Measurements from ENCODE around the gene DEFB129. TPM values are rescaled to one million over a fixed set of nuclear protein-coding genes. Genes with fewer than 3 reads are reported as not detected.
"Not testable (repeated sequence)": the region's sequence is repeated elsewhere in the genome, so short reads cannot be mapped to it uniquely, and the experiment has no call there.

Gene DEFB129, protein sequence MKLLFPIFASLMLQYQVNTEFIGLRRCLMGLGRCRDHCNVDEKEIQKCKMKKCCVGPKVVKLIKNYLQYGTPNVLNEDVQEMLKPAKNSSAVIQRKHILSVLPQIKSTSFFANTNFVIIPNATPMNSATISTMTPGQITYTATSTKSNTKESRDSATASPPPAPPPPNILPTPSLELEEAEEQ
- total RNA-seq = not detected

DNA sequence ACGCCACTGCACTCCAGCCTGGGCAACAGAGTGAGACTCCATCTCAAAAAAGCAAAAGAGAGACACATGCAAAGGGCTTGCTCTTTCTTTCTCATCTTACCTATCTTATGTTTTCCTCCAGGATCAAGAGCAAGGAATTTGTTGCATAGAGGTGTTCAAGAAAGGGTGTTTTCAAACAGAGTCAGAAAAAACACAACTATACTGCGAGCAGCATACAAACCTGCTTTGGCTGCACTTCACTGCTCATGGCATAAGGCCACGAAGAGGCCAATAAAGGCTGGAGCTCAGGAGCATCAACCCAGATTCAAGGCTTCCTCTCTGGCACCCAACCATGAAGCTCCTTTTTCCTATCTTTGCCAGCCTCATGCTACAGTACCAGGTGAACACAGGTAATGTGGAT is at the start of gene DEFB129:
TSS of gene DEFB129 (plus strand) at position 301 of the 400 bp plus-strand sequence. CDS start at position 332, 31 bp downstream.
- POLR2A ChIA-PET = no interaction called here
- CTCF ChIA-PET = no interaction called here

DNA sequence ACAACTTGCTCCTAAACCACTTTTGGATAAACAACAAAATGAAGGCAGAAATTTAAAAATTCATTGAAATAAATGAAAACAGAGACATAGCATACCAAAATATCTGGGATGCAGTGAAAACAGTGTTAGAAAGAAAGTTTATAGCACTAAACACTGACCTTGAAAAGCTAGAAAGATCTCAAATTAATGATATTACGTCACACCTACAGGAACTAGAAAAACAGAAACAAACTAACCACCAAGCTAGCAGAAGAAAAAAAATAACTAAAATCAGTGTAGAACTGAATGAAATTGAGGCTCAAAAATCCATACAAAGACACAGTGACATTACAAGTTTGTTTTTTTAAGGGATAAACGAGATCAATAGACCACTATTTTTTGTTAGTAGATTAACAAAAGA is 42.8 kb upstream of the DEFB129 start:
- POLR2A ChIA-PET = no interaction called here

DNA sequence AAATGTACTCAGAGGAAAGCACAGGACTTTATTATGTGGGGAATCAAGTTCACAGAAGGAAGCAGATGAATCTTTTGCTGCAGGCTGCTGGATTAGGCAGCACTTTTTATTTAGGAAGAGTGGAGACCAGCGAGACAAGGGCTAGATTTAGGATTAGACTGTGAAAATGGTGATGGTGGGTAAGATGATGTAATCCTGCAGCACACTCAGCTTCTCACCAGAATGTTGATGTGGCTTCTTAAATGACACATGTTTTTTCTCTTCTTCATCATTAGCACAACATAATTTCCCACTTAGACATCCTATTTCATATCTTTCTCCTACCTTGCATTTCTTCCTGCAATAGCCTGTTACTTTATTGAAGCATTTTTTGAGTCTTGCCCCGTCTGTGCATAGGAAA is 39.3 kb upstream of the DEFB129 start:
- POLR2A ChIA-PET = no interaction called here
- CTCF ChIA-PET = no interaction called here

More for the DNA sequence above, 42.8 kb upstream of the DEFB129 start:
- CTCF ChIA-PET = no interaction called here

DNA sequence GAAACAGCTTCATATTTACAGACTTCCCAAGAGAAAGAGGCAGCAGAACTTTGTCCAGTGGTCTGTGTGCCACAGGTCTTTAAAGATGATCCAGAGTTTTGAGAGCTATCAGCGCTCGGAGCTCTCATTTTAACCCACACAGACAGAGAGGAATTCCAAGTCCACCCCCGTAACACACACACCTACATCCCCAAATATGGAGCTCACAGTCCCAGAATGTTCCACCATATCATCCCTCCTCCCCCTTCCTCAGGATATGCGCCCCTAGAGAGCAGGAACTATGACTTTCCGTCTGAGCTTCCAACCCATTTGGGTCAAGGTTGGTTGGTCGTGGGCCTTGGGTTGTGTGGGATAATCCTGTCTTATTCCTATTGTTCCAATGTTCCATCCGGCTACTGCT is 37.4 kb upstream of the DEFB129 start, which contains the start of gene DEFB128:
TSS of gene DEFB128 (minus strand) at position 101 of the 400 bp plus-strand sequence. CDS start at position 13, 88 bp downstream.
- ChIA-PET POLR2A (no interaction called here), CTCF (no interaction called here)

DNA sequence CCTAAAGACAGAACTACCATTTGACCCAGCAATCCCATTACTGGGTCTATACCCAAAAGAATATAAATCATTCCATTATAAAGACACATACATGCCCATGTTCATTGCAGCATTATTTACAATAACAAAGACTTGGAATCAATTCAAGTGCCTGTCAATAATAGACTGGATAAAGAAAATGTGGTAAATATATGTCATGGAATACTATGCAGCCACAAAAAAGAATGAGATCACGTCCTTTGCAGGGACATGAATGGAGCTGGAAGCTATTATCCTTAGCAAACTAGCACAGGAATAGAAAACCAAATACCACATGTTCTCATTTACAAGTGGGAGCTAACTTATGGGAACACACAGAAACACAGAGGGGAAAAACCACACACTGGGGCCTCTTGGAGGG is 28.8 kb upstream of the DEFB129 start:
- POLR2A ChIA-PET = no interaction called here
- CTCF ChIA-PET = no interaction called here

DNA sequence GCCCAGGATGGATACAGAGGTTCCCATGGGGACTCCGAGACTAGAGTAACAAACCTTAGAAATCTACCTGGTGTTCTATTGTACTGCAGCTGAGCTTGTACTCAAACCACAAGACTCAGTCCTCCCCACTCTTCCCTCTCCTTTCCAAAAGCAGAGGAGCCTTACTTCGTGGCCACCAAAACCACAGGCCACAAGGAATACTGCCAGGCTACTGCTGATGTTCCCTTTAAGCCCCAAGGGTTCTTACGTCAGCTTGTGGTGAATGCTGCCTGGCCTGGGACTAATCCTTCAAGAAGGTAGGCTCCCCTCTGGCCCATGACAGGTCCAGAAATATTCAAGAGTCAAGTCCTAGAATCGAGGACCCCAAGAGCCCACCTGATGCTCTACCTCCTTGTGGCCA is 27.1 kb upstream of the DEFB129 start:
- ChIA-PET CTCF (no interaction called here), POLR2A (no interaction called here)

DNA sequence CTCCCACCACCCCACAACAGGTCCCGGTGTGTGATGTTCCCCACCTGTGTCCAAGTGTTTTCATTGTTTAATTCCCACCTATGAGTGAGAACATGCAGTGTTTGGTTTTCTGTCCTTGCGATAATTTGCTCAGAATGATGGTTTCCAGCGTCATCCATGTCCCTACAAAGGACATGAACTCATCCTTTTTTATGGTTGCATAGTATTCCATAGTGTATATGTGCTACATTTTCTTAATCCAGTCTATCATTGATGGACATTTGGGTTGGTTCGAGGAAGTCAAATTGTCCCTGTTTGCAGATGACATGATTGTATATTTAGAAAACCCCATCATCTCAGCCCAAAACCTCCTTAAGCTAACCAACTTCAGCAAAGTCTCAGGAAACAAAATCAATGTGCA is 23.4 kb upstream of the DEFB129 start:
- CTCF ChIA-PET, POLR2A ChIA-PET: not testable (repeated sequence)

DNA sequence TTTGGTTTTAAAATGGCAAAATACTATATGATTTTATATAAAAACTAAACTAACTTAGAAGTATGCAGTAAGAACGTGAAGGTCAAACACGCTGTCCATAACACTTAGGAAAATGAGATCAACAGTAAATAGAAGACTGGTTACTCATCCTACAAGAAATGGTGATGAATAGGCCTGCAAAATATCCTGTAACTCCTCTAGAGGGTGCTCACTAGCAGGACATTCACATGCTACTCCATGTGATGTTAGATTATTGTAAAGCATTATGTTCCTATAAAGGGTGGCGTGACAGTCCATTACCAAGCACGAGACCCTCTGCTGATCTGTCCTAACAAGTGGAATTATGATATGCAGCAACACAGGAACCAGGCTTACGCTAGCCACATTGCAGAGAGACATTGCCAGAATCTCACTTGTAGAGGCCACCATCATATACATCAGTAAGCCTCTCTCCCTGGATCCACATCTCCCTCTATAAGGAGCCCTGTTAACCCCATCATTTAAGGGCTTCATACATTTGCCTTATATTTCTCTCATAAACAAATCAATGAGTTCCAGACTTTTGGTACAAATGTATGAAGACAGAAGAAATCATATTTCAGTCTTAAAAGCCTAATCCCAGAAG is 18.0 kb upstream of the DEFB129 start:
- POLR2A ChIA-PET = no interaction called here
- CTCF ChIA-PET = interaction anchor here (1.0 kb wide), 1 partner anchor 121 kb away, joined by 4 read pairs; no protein-coding TSS in a partner anchor

DNA sequence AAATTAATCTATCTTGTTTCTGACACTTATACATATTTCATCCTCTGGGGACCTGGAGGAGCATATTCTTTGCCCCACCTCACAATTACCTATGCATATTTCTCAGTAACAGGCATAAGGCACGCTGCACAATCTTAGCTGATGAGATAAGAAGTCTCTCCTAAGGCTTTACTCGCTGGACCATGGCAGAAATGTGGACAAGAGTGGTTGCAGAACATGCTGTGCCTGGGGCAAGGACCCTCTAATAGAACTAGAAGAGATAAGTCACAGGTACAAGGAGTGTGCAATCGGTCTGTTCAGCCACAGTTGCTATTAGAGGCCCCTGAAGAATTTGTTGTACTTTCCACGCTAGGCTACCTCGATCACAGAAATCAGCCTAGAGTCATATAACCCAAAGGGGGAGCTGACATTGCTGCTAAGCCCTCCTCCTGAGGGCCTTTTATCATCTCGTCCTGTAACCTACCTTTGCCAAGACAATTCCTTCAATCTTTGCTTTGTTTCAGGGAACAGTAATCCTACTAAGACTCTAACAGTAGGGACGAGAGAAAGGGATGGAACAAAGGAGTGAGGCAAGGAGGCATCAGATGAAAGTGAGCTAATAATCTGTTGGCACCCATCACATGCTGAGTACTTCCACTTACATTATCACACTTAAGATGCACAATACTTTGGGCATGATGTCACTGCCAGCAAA is 16.1 kb upstream of the DEFB129 start:
- ChIA-PET POLR2A (no interaction called here), CTCF (interaction anchor here (0.9 kb wide), 1 partner anchor 56 kb away, joined by 6 read pairs; no protein-coding TSS in a partner anchor)

DNA sequence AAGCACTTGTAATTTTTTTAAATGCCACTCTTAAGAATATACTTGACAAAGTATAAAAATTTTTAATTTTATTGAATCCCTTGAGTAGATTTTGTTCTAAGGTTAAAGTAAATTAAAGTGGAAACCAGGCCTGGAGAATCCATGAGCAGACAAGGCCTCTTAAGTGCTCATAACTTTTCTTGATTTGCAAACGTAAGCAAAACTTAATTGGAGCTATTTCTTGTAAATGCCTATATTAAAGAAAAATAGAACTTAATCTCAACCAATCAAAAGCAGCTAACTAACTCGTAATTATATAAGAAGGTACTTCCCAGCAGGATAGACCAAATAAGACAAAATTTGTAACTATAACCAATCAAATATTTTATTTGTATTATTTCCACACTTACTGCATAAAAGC is 12.7 kb upstream of the DEFB129 start:
- ChIA-PET CTCF (no interaction called here), POLR2A (interaction anchor here (0.7 kb wide), 1 partner anchor 68 kb away, joined by 3 read pairs; no protein-coding TSS in a partner anchor)

DNA sequence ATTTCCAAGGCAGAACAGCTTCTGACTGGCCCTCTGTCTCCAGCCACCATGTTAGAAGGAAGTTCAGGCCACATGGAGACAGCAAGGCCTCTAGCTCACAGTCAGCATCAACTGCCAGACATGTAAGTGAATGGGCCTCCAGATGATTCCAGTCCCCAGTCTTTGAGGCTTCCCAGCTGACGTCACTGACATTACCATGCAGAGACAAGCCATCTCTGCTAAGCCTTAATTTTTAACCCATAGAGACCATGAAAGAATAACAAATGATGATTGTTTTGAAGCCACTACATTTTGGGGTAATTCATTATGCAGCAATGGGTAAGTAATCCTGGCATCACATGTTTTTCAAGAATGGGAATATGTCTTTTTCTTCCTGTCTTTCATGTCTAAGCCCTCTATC is 11.3 kb upstream of the DEFB129 start:
- POLR2A ChIA-PET = no interaction called here
- CTCF ChIA-PET = no interaction called here

DNA sequence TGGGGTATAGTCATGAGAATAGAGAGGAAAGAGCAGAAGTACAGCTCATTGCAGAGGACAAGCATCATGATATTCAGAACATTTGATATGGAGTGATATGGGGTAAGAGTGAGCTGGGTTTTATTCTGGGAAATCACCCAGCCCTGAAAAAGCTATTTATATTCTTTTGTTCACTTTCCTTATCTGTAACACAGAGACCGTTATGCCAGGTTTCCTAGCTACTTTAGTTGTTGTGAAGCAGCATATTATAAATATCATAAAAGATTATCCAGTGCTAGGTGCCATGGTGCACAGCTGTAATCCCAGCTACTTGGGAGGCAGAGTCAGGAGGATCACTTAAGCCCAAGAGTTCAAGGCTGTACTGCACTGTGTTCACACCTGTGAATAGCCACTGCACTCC is 9.8 kb upstream of the DEFB129 start:
- CTCF ChIA-PET = no interaction called here

DNA sequence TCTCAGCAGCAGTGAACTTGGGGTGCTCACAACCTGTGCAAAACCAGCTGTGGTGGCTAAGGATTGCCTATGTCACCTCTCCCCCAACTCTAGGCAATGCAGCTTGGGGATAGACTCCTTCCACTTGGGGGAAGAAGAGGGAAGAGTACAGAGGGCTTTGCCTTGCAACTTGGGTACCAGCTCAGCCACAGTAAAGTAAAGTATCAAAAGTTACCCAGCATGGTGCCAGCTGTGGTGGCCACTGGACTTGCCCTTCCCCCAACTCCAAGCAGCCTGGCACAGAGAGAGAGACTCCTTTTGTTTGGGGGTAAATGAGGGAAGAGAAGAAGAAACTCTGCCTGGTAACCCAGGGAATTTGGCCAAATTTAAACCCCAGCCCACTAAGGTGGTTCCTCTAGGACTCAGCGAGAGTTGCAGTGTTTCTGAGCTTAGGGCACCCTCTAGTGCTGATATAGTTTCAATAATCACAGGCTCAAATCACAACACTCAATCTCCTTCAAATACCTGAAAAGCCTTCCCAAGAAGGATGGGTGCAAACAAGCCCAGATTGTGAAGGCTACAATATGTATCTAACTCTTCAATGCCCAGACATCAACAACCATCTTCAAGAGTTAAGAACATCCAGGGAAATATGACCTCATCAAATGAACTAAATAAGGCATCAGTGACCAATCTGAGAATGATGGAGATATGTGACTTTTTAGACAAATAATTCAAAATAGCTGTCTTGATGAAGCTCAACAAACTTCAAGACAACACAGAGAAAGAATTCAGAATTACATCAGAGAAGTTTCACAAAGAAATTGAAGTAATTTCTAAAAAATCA is 7.6 kb upstream of the DEFB129 start:
- ChIA-PET POLR2A (no interaction called here), CTCF (interaction anchor here (1.0 to 1.5 kb wide), 2 partner anchors 15 to 111 kb away, joined by 3 read pairs; no protein-coding TSS in a partner anchor)

More for the DNA sequence above, 9.8 kb upstream of the DEFB129 start:
- POLR2A ChIA-PET = no interaction called here

DNA sequence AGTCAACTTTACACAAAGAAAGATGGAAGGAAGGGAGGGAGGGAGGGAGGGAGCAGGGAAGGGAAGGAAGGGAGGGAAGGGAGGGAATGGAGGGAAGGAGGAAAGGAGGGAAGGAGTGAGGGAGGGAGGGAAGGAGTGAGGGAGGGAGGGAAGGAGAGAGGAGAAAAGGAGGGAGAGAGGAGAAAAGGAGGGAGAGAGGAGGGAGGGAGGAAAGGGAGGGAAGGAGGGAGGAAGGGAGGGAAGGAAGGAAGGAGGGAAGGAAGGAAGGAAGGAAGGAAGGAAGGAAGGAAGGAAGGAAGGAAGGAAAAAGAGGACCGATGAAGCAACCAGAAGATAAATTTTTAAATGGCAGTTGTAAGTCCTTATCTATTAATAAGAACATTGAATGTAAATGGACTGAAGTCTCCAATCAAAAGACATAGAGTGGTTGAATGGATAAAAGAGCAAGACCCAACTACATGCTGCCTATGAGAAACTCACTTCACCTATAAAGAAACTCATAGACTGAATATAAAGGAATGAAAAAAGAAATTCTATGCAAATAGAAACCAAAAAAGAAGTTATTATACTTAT is 5.7 kb upstream of the DEFB129 start:
- CTCF ChIA-PET = no interaction called here

DNA sequence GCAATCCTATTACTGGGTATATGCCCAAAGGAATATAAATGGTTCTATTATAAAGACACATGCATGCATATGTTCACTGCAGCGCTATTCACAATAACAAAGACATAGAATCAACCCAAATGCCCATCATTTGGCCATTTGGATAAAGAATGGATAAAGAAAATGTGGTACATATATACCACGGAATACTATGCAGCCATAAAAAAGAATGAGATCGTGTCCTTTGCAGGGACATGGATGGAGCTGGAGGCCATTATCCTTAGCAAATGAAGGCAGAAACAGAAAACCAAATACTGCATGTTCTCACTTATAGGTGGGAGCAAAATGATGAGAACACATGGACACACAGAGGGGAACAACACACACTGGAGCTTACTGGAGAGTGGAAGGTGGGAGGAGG is 1.2 kb upstream of the DEFB129 start:
- POLR2A ChIA-PET = not testable (repeated sequence)
- CTCF ChIA-PET = interaction anchor here (1.6 kb wide), 1 partner anchor 40 kb away, joined by 3 read pairs; no protein-coding TSS in a partner anchor

More for the DNA sequence above, 5.7 kb upstream of the DEFB129 start:
- POLR2A ChIA-PET = no interaction called here

DNA sequence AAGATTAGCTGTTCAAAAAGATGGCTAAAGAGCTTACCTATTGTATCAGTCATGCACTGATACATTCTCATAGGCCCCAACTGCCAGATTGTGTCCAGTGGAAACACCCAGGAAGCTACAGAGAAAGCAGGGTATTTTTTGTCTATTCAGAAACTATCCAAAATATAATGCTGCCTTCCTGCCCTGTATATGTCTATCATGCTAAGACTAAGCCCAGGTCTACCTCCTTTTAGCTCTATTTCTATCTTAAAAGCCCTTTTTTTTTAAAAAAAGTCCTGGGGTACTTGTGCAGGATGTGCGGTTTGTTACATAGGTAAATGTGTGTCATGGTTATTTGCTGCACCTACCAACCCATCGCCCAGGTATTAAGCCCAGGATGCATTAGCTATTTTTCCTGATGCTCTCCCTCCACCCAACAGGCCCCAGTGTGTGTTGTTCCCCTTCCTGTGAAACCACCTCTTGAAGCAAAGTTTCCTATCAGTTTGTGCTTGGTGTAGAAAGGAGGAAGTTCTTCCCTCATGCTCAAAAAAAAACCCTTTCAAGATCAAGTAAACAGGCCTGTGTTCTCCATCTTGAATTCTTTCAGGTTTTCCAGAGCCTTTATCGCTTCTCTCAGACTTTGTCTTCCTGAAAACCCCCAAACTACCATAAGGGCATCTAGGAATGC is 514 bp downstream of the DEFB129 start:
- ChIA-PET CTCF (no interaction called here), POLR2A (no interaction called here)

DNA sequence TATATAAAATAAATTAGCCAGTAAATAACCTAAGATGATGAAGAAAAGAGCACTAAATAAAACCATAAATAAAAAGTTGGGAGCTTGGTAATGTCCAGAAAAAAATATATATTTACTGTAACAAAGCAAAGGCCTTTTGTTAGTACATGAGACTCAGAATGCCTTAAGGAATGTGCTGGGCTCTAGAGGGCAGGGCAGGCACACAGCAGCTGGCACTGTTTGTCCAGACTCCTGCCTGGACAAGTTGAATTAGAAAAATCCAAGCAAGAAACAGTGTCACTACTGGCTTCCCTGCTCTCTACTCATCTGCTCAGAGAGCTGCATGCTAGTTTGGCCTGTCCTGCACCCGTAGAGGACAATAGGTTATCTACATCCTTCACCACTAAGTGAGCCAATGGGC is 8.8 kb downstream of the DEFB129 start:
- POLR2A ChIA-PET = no interaction called here
- CTCF ChIA-PET = no interaction called here

DNA sequence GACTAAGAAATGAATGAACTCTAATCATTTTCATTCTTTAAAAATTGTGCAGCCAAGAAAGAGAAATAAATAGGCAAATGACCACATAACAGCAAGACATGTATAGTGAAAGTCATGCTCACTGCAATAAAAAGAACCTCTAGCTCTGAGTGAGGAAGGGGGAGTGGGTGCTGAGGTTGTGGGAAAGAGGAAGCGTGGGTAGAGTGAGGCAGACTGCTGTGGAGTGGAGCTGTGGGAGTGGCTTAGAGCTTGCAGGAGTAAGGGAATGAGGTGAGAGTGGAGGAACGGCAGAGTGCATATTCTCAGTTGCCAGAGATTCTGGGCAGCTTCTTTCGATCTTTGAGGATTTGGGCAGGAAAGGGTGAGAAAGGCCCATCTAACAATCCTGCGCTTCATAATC is 10.4 kb downstream of the DEFB129 start:
- CTCF ChIA-PET = no interaction called here
- POLR2A ChIA-PET = interaction anchor here (0.8 kb wide), 1 partner anchor 147 kb away, joined by 3 read pairs; no protein-coding TSS in a partner anchor

DNA sequence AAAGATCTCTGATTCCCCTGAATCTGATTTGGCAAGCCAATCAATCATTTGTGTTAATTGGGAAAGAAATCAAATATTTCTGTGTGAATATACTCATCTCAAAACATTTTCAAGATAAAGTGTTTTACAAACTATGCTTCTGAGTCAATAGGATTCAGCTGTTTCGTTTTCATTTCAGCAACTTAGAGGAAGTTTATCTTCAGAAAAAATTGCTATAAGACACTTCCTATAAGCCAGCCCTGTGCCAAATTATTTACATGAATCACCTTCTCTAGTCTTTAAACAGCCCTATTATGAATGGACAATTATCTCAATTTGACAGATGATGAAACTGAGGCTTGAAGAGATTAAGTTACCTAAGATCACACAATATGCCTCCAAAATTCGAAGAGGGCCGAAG is 10.9 kb downstream of the DEFB129 start:
- ChIA-PET POLR2A (interaction anchor here (0.8 kb wide), 1 partner anchor 147 kb away, joined by 3 read pairs; no protein-coding TSS in a partner anchor), CTCF (no interaction called here)

Measured in activated CD8-positive, alpha-beta memory T cell treated with anti-CD3 and anti-CD28 coated beads for 36 hours (primary cell).